HG02884 (cell line): ENCODE measurements around the gene PTGIS.

Experiments used
- ATAC-seq: cut with Tn5 transposase; IDR thresholded peaks from one replicate; pipeline ENCODE4 v1.9.1; 2021; ENCODE audit warnings: mild to moderate bottlenecking, moderate library complexity; ENCODE audit not compliant: unreplicated experiment

The PTGIS gene

DNA sequence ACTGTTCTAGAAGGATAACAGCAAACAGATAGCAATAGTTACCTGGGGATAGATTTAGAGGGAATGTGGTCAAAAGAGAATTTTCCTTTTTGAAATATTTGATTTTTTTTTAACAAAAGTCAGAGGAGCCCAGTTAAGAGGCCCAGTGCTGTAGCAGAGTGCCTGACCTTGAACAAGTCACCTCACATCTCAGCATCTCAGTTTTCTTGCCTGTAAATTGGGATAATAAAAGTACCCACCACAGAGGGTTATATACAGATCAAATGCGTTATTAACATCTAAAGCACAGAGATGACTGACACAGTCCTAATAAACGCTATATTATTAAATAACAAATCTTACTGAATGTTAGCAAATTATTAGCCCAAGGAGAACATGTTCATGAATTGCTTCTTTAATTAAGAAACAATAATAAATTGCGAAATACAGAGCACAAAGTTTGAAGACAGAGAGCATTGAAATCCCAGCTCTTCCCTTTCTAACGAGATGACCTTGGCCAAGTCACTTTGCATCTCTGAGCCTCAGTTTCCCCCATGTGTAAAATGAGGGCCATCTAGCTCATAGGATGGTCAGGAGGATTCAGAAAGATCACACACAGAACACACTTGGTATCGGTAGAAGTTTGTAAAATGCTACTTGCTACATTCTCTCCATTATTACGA, 35.5 kb downstream of the PTGIS start:
- ATAC-seq = no peak

DNA sequence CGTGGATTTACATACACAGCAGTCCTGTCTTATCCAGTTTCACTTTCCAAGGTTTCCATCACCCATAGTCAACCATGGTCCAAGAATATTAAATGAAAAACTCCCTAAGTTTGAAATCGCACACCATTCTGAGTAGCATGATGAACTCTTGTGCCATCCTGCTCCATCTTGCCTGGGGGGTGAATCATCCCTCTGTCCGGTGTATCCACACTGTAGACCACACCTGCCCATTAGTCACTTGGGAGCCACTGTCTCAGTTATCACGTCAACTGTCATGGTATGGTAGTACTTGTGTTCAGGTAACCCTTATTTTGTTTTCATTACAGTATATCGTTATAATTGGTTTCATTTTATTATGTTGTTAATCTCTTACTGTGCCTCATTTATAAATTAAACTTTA, 38.5 kb downstream of the PTGIS start:
- ATAC-seq = no peak

DNA sequence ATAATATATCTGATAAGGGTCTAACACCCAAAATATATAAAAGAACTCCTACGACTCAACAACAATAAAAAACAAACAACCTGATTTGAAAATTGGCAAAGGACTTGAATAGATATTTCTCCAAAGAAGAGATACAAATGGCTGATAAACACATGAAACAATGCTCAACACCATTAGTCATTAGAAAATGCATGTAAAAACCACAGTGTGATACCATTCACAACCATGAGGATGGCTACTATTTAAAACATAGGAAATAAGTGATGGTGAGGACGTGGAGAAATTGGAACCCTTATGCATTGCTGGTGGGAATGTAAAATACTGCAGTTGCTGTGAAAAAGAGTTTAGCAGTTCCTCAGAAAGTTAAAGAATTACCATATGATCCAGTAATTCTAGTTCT, 41.4 kb downstream of the PTGIS start:
- no peak for ATAC-seq

DNA sequence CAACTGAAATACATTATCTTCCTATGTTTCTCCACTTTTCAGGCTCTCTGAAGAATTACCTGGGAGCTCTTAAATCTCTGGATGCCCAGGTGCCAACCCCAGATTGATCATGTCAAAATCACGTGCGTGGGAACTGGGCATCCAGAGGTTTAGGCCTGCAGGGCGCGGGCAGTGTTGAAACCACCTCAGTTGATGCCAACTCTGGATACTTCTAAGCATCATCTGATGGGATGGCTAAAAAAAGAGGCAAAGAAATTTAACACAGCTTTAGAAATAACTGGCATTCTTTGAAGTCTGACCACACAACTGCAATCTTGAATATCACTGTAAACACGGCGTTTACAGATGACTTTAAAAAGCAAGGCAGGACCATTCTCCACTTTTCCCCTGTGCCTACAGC, 41.9 kb downstream of the PTGIS start:
- no peak for ATAC-seq

DNA sequence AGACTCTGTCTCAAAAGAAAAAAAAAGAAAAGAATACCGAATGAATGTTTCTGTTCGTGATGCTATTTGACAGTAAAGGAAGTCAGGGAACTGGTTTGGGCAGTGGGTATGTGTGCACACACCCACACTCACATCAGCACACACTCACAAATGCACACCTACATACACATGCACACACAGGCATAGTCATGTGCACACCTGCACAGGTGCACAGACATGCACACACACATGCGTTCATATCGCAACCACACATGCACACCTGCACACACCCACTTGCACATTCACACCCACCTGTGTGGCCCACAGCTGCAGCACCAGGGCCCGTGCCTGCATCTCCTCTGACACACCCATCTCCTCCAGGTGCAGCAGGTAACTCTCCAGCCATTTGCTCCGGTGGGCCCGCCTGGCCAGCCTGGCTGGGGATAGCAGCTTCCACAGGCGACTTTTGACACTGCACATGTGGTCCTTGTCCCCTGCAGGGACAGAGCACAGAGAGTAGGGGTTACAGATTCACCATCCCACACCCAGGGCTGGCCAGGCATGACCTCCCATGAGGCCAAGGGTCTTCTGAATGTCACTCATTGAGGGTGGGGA, 44.1 kb downstream of the PTGIS start:
- ATAC-seq = no peak

DNA sequence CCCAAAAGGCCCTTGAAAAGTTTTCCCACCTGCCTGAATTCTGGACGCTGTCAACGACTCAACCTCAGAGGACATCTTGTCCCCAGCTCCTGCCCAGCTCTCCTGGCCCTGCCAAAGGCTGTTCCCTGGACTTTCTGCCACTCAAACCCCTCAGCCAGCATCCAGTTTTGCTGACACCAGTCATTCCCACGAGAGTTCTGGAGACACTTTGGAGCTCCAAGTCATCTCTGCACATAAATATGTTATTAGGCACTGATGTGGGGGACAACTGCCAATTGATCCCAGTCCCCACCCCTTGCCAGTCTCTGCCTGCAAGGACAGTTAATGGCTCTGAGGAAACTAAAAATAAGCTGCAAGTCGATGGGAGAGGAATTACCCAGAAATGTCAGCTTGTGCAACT, 46.6 kb downstream of the PTGIS start:
- ATAC-seq = no peak

DNA sequence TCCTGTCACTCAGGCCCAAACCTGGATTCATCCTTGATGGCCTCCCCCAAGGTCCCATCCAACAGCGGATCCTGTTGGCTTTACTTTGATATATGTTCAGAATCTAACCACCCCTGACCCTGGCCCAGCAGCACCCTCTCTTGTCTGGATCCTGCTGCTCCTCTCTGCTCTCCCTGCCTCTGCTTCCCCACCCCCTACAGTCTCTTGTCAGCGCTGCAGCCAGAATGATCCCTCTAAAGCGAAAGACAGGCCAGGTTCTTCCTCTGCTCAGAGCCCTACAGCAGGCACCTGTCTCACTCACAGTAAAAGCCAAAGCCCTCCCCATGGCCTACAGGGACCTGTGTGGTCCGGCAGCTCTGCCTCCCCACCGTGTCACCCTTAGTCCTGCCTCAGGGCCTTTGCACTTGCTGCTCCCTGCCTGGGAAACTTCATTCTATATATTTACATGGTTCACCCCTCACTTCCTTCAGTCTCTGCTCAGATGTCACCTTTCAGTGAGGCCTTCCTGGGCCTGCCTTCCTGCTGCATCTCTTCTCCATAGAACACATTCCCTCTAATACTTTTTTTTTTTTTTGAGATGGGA, 48.1 kb downstream of the PTGIS start:
- ATAC-seq = no peak

DNA sequence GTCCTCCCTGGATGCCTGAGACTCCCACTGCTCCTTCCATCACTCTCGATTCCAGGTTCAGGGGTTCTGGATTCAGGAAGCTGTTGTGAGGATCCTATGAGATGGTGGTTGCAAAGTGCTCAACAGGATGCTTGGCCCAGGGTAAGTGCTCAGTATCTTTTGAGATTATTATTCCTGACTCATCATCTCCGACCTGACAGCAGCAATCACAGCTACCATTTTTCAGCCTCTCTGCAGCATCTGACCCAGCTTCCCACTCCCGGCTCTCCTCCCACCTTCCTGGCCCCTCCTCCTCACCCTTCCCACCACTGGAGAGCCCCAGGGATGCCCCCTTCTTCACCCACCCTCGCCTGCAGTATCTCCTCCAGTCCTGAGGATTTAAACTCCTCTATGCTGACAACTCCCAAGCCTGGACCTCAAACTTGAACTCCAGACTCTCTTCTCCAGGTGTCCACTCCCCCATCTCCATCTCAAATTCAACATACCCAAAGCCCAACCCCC, 48.7 kb downstream of the PTGIS start:
- no peak for ATAC-seq

DNA sequence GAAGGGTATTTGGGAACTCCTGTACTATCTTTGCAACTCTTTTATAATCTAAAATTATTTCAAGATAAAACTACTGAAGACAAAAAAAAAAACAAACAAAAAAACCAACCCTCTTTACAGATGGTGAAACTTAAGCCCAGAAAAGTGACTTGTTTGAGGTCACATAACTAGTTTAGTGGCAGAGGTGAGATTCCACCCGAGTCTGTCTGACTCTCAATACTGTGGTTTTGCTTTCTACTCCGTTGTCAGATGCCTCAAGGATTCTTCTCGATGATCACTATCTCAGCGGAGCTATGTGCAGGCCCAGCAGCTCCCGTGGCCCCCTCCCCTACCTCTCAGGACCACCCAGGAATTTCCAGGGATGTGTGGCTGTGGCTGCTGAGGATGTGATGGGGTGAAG, 49.4 kb downstream of the PTGIS start:
- ATAC-seq = no peak

DNA sequence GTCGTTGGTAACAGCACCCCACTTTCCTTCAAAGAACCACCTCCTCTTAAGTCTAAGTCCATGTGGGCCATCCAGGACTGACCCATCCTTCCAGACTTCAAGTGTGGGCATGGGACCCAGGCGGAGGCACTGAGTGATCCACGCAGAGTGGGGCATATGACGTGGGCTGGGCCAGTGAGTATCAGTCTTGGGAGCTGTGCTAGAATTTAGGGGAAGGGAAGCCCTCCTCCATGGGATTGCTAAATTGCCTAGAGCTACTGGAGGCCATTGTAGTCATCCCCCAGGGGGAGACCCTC, 50.2 kb downstream of the PTGIS start:
- no peak for ATAC-seq

DNA sequence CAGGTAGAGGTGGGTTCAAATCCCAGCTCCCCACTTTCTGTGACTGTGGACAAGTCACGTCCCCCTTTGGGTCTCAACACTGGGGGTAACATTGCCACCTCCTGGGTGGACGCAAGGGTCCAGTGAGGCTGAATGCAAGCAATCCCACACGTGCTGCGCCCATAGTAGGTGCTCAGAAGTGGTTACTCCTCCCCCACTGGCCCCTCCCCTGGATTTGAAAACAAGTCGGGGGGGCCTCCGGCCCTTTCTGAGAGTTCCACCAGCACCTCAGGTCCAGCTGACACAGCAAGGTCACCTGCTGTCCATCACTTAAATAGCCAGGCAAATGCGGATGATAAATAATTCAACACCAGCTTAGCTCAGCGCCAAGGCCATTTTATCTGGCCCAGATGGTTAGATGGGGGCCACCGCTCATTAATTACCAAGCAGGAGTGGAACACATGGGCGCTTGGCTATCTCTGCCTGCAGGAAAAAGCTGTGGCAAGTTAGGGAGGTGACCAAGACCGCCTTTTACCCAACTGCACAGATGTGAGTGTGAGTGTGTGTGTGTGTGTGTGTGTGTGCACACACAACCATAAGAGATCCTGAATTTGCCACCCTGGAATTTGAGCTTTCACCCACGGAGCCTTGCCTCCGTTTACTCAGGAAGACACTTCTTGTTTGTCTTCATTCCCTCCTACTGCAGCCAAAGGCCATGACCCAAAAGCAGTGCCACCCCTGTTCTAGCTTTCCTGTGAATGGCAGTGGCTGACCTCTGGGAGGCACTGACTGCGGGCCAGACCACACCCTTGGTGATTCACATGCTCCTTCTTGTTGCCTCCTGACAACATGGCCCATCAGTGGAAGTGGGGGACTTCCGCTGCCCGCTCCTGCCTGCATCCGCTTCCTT, 50.8 kb downstream of the PTGIS start:
- ATAC-seq = no peak

DNA sequence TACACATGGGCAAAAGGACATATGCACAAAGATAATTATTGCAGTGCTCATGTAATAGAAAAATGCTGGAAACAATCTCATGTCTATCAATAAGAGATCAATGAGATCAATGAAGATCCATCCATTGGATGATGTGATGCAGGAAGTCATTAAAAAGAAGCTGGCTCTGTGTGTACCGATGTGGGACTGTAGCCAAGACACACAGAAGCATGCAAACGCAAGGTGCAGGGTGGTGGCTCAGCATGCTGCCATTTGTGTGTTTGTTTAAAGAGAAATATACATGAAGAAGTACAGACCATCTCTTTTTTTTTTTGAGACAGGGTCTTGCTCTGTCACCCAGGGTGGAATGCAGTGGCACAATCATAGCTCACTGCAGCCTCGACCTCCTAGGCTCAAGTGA, 52.4 kb downstream of the PTGIS start:
- ATAC-seq = no peak

DNA sequence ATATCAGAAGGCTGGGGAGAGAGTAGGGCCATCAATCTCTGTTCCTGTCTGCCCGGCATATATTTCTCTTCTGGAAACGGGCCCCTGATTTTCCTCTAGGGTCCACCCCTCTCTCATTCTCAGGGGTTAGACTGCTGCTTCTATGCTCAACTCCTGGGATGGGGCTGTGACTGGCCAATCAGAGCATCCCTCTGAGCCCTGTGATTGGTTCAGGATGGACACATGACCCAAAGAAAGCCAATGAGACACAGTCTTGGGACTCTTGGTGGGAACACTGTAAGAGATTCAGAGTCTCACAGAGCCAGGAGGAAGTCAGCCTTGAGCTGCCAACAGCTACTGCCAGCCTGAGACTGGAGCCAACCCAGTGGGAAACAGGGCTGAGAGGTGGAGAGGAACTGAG, 54.4 kb downstream of the PTGIS start:
- ATAC-seq = no peak

DNA sequence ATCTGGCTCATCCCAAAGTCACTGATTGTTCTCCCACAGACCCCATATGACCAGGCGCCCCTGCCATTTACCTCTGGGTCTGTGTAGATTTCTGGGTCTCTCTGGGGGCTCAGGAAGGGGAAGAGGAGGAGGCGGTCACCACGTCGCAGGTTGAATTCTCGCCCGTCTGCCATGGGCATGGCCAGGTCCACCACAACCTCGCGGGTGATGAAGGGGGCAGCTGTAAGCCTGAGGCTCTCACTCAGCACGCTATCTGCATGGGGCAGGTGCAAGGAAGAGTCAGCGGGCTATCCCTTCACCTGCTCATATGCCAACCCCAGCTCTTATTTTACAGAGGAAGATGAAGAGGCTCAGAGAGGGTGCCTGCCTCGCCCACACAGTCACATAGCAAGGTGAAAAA, 54.9 kb downstream of the PTGIS start:
- no peak for ATAC-seq

DNA sequence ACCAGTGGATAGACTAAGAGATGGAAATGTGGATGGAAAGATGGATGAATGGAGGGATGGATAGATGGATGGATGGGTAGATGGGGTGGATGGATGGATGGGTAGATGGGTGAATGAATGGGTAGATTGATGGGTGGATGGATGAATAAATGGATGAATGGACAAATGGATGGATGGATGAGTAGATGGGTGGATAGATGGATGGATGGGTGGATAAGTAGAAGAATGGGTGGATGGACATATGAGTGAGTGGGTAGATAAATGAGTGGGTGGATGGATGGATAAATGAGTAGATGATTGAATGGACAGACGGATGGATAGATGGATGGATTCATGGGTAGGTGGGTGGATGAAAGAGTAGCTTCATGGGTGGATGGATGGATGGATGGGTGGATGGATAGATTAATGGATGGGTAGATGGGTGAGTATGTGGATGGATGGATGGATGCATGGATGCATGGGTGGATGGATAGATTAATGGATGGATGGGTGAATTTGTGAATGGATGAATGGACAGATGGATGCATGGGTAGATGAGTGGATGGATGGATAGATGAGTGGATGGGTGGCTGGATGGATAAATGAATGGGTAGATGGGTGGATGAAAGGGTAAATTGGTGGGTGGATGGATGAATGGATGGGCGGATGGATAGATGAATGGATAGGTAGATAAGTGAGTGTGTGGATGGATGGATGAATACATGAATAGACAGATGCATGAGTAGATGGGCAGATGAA, 56.0 kb downstream of the PTGIS start:
- ATAC-seq = no peak

DNA sequence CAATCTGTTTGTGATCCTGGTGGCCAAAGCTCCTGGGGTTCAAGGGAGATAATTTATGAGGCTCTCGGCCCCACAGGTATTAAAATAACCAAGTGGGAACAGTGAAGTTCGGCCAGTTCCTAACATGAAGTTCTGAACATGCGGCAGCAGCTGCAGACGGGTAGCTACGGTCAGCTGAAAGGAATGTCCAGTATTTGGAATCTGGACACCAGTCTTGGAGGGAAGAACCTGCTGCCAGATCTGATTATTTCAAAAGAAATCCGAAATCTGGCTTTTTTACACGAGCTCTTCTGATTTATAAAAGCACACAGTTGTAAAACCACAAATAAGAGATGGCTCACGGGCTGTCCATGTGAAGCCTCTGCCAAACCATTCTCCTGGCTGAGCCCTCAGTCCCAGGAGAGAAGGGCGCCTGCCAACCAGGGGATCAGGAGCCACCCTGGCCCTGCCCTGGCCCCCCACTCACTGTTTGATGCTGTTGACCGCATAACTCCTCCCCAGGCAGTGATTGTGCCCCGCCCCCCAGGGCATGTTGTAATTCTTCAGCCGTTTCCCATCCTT, 57.3 kb downstream of the PTGIS start:
- ATAC-seq = no peak

DNA sequence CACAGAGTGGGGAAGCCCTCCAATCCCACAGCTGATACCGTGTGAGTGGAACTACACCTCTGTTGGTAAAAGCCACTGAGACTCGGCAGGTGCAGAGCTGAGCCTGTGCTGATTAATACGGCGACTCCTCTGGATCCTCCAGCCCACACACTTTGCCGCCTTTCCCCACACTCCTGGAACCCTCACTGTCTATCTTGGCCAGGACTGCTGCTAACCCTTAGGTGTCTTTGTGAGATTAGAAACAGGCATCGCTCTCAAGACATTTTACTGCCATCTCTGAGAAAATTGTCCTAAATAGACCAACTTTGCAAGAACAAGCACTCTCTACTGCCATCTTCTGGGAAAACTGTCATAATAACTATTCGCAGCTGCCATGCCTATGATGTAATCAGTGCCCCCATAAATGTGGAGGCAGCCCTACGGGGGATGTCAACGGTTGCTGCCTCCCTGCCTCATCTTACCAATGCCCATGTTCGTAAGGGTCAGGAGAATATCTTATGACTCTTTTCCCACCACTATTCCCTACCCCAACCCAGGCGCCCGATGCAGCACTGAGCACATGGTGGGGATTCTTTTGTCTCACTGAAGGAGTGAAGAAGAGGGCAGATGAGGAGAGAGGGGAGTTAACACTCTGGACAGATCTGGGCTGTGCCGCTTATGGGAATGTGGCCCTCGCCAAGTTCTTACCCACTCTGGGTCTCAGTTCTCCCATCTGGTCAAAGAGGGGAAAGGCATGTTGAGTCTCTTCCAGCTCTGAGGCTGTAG, 59.3 kb downstream of the PTGIS start:
- ATAC-seq = no peak

DNA sequence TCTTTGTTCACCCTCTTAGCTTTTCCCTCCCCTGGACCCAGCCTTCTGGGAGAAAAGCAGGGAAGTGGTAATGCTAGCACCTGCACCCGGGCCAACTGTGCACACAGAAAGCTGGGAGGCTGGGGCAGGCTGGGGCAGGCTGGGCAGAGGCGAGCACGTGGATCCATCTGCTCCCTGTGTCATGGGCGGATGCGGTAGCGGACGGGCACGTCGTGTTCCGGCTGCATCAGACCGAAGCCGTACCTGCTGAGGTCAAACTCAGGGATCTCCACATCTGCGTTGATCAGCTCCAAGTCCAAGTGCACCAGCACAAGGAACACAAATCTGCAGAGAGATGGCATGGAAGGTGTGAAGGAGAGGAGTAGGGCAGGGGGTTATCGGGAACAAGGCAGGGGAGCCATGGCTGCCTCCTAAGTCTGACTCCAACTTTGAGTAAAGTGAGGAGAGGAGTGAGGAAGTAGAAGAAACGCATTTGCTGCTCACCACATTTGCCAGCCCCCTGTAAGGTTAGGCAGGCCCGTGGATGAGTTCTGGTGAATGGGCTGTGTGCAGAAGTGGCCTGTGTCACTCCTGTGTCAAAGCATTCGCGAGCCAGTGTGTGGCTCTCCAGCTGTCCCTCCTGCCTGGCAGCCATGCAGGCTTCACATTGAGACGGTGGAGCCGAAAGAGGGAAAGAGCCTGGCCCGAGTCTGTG, 60.0 kb downstream of the PTGIS start:
- no peak for ATAC-seq

DNA sequence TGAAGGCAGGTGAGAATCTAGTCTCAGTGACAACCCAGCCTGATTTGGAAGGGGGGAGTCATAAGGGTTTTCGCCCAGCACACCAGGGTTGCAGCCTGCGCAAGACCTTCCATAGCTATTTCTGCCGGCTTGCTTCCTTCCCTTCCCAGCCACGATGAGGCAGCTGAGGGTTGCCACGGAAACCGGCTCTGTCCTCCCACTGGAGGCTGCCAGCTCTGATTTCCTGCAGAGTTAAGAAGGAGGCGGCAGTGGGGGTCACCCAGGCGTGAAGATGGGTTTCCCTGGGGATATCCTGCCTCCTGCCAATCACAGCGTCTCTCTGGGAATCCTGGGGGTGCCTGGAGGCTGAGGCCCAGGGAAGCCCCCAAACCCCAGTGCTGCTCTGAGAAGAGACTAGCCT, 62.4 kb downstream of the PTGIS start:
- no peak for ATAC-seq
